HEK293T (cell line): ENCODE data around the gene GPR55.

Source experiments
- ARNT ChIP-seq: fragments of 450-650 bp; IDR thresholded peaks from 2 replicates; pipeline ENCODE4 v1.6.1; 2017; ENCODE audit warnings: mild to moderate bottlenecking
- BHLHE40 ChIP-seq: fragments of 450-650 bp; IDR thresholded peaks from 2 replicates; pipeline ENCODE4 v1.6.1; 2016; ENCODE audit warnings: mild to moderate bottlenecking, moderate library complexity, borderline replicate concordance
- ELF4 ChIP-seq: fragments of 450-650 bp; IDR thresholded peaks from 2 replicates; pipeline ENCODE4 v1.6.1; 2017; ENCODE audit warnings: antibody characterized with exemption
- FOXA1 ChIP-seq: fragments of 450-650 bp; IDR thresholded peaks from 2 replicates; pipeline ENCODE4 v1.6.1; 2016; ENCODE audit warnings: mild to moderate bottlenecking
- FOXM1 ChIP-seq: fragments of 450-650 bp; IDR thresholded peaks from 2 replicates; pipeline ENCODE4 v1.6.1; 2017; ENCODE audit warnings: mild to moderate bottlenecking, borderline replicate concordance
- HDGF ChIP-seq: fragments of 450-650 bp; IDR thresholded peaks from 2 replicates; pipeline ENCODE4 v1.6.1; 2017; ENCODE audit warnings: antibody characterized with exemption, borderline replicate concordance
- L3MBTL2 ChIP-seq: fragments of 450-650 bp; conservative IDR thresholded peaks from 2 replicates; pipeline ENCODE4 v1.6.1; 2016; ENCODE audit warnings: mild to moderate bottlenecking
- PKNOX1 ChIP-seq: fragments of 450-650 bp; IDR thresholded peaks from 2 replicates; pipeline ENCODE4 v1.6.1; 2016
- SP1 ChIP-seq: fragments of 450-650 bp; IDR thresholded peaks from 2 replicates; pipeline ENCODE4 v1.6.1; 2017
- SUZ12 ChIP-seq: fragments of 450-650 bp; IDR thresholded peaks from 2 replicates; pipeline ENCODE4 v1.6.1; 2016; ENCODE audit warnings: mild to moderate bottlenecking
- ZNF384 ChIP-seq: fragments of 450-650 bp; IDR thresholded peaks from 2 replicates; pipeline ENCODE4 v1.6.1; 2016

- no peak for TF ChIP-seq HDGF
- TF ChIP-seq ELF4, result no peak
- no peak for TF ChIP-seq FOXM1
- TF ChIP-seq BHLHE40, result no peak
- TF ChIP-seq PKNOX1, result peak; percentile 39
- TF ChIP-seq SUZ12, result no peak
- TF ChIP-seq L3MBTL2, result no peak
- no peak for TF ChIP-seq SP1
- no peak for TF ChIP-seq FOXA1
- TF ChIP-seq ARNT, result no peak
- TF ChIP-seq ZNF384, result no peak
Measured at GRCh38 chr2:230958820-230959756, 34.0 kb upstream of the GPR55 start.
